ENCODE data around the gene RTL1. TPM values are rescaled to one million over a fixed set of nuclear protein-coding genes. Genes with fewer than 3 reads are reported as not detected.

Gene RTL1
- total and polyA plus RNA-seq, 10 of the 15 experiments (the other 5 are each of a cell fraction or from before 2014, with no cell fraction given), result not detected

DNA sequence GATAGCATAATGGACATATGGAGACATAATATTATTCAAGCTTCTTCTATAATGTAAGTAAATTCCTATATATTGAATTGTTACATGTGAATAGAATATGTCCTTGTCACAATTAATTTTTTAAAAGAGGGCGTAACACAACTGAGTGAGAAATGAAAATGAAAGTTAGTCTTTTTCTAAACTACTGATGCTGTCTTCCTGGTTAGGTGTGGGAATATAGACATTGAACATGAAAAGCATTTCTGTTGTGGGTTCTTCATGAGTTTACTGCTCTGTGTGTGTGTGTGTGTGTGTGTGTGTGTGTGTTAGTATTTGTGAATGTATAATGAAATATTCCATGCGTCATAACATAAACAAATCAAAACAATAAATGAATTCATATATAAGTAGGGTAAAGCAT is 40.5 kb upstream of the RTL1 start:
- no peaks in the 10 kb centered on the region for H3K9me3 ChIP-seq (replicated peaks; ENCODE audit: control insufficient read depth, insufficient read depth, low read length)
- H3K4me3 ChIP-seq, result no peak overlapping the region
- FAIRE-seq (no peak), ATAC-seq (no peak), DNase-seq (ENCODE audit: low read depth, low spot score) (no peak)
- intact Hi-C loops (cut with micrococcal nuclease; ENCODE audit: unreplicated experiment) (no loop called here), in situ Hi-C loops (cut with MboI) (no loop called here)
- H3K4me1 ChIP-seq (ENCODE audit: control insufficient read depth, insufficient read depth, low read length), result no peaks in the 10 kb centered on the region
- no peak overlapping the region for H3K27ac ChIP-seq (ENCODE audit: control insufficient read depth, insufficient read depth)
- H3K9ac ChIP-seq (ENCODE audit: control insufficient read depth, insufficient read depth, low read length), result no peak overlapping the region
- no peaks in the 10 kb centered on the region for H3K27me3 ChIP-seq (replicated peaks in 1 of 2; ENCODE audit: control insufficient read depth in 2 of 2, insufficient read depth in 2 of 2, low read length in 1 of 2)
- RAD21 ChIA-PET (ENCODE audit: unreplicated experiment), result no interaction called here
- no peak overlapping the region for H3K4me2 ChIP-seq (ENCODE audit: control insufficient read depth, insufficient read depth)
- no peaks in the 10 kb centered on the region for H4K20me1 ChIP-seq (ENCODE audit: control insufficient read depth, insufficient read depth)
- 41% methylated on average over 2 of the region's 2 CpGs for WGBS (ENCODE audit: insufficient coverage, insufficient replicate concordance, low lambda C conversion rate, missing lambda C conversion rate)
- BruUV-seq (replicated peaks), result no TSS peak
- H2AFZ ChIP-seq (ENCODE audit: control insufficient read depth, low read depth, low read length), result no peak overlapping the region
- H3K79me2 ChIP-seq (ENCODE audit: control insufficient read depth, insufficient read depth, low read length), result no peaks in the 10 kb centered on the region
- no peaks in the 10 kb centered on the region for H3K36me3 ChIP-seq (ENCODE audit: control insufficient read depth in 2 of 2, insufficient read depth in 2 of 2, low read length in 1 of 2)
- CTCF ChIA-PET, result no interaction called here
- SMC1A ChIA-PET (ENCODE audit: uncharacterized antibody, unreplicated experiment), result no interaction called here
- TF ChIP-seq RAD51 (IDR thresholded peaks at IDR 0.05), result no peak
- TF ChIP-seq ZBTB11 (CRISPR knock-in tag; IDR thresholded peaks at IDR 0.05), result no peak
- no peak for TF ChIP-seq MXI1 (IDR thresholded peaks at IDR 0.05; ENCODE audit: low read depth, low read length)
- POLR2A ChIA-PET, result no interaction called here

DNA sequence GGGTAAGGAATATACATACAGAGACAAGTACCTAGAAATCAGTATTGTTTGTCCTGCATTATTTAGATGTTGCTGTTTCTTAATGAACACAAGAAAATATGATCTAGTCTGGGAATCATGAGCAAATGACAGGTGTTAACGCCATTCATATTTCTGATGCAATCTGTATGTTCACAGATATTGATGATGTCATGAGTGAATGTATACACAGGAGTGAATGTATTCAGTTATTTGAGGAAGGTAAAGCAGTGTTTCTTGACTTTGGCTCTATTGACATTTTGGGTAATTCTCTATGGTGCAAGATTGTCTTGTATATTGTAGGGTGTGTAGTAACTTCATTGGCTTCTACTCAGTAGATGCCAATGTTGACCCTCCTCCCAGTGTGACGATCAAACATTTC is 26.7 kb upstream of the RTL1 start:
- WGBS (ENCODE audit: insufficient coverage, insufficient replicate concordance, low lambda C conversion rate, missing lambda C conversion rate), result 32% methylated on average over 2 of the region's 2 CpGs
- H3K9me3 ChIP-seq (replicated peaks; ENCODE audit: control insufficient read depth, insufficient read depth, low read length), result no peaks in the 10 kb centered on the region
- H3K4me3 ChIP-seq, result no peak overlapping the region
- H3K27me3 ChIP-seq (replicated peaks in 1 of 2; ENCODE audit: control insufficient read depth in 2 of 2, insufficient read depth in 2 of 2, low read length in 1 of 2), result no peaks in the 10 kb centered on the region
- no peaks in the 10 kb centered on the region for H3K36me3 ChIP-seq (ENCODE audit: control insufficient read depth in 2 of 2, insufficient read depth in 2 of 2, low read length in 1 of 2)
- no peak for DNase-seq (ENCODE audit: low read depth, low spot score)
- no peak for ATAC-seq
- H3K9ac ChIP-seq (ENCODE audit: control insufficient read depth, insufficient read depth, low read length), result no peak overlapping the region
- no TSS peak for BruUV-seq (replicated peaks)
- no peak for FAIRE-seq
- no peaks in the 10 kb centered on the region for H3K4me1 ChIP-seq (ENCODE audit: control insufficient read depth, insufficient read depth, low read length)
- in situ Hi-C loops (cut with MboI) (no loop called here), intact Hi-C loops (cut with micrococcal nuclease; ENCODE audit: unreplicated experiment) (no loop called here)
- H2AFZ ChIP-seq (ENCODE audit: control insufficient read depth, low read depth, low read length), result no peak overlapping the region
- CTCF ChIA-PET, result no interaction called here
- no peak overlapping the region for H3K27ac ChIP-seq (ENCODE audit: control insufficient read depth, insufficient read depth)
- SMC1A ChIA-PET (ENCODE audit: uncharacterized antibody, unreplicated experiment), result no interaction called here
- no peaks in the 10 kb centered on the region for H3K79me2 ChIP-seq (ENCODE audit: control insufficient read depth, insufficient read depth, low read length)
- POLR2A ChIA-PET, result no interaction called here
- H4K20me1 ChIP-seq (ENCODE audit: control insufficient read depth, insufficient read depth), result no peaks in the 10 kb centered on the region
- H3K4me2 ChIP-seq (ENCODE audit: control insufficient read depth, insufficient read depth), result no peak overlapping the region
- RAD21 ChIA-PET (ENCODE audit: unreplicated experiment), result no interaction called here
- TF ChIP-seq SPI1 (IDR thresholded peaks at IDR 0.05; ENCODE audit: borderline replicate concordance, insufficient read depth, low read depth, low read length) (no peak), FOXK2 (IDR thresholded peaks at IDR 0.05) (no peak), MEF2B (IDR thresholded peaks at IDR 0.05; ENCODE audit: partially characterized antibody, poor library complexity, severe bottlenecking) (no peak), REST (IDR thresholded peaks at IDR 0.05; ENCODE audit: low read depth, low read length) (no peak), MAX (IDR thresholded peaks at IDR 0.05; ENCODE audit: low read depth, low read length) (no peak), POLR2A (IDR thresholded peaks at IDR 0.05; ENCODE audit: low read depth, low read length) (no peak), MXI1 (IDR thresholded peaks at IDR 0.05; ENCODE audit: low read depth, low read length) (no peak), ZNF622 (IDR thresholded peaks at IDR 0.05) (no peak)

Data from GM12878 (cell line).